IMR-90 (cell line): ENCODE data around the gene CCT3. TPM values are rescaled to one million over a fixed set of nuclear protein-coding genes. Genes with fewer than 3 reads are reported as not detected.

ENCODE experiments used
- ATAC-seq: fragments of 200-7000 bp; cut with Tn5 transposase; 2 replicates; pipeline ENCODE4 v1.9.1; 2020; ENCODE audit warnings: low read depth, mild to moderate bottlenecking, moderate library complexity
- BruUV-seq: library from RNA; stranded (reverse); fragments of 400-500 nt; replicated peaks from 2 replicates; lab custom pipeline; 2021; lab: Mats Ljungman, UMichigan
- CTCF ChIA-PET: fragments of 300-600 bp; formaldehyde crosslinking; extraction: SDS; loops from one replicate; lab custom pipeline; 2021; ENCODE audit warnings: antibody characterized with exemption; lab: Yijun Ruan, JAX
- POLR2A ChIA-PET: fragments of 300-600 bp; sonication (Branson Sonifier 250); formaldehyde crosslinking; loops from one replicate; lab custom pipeline; 2022; ENCODE audit warnings: antibody characterized with exemption; ENCODE audit not compliant: unreplicated experiment; lab: Charles Lee
- DNase-seq: peaks from one replicate; pipeline ENCODE4 v3.0.0; 2013
- H2AFZ ChIP-seq: replicated peaks from 2 replicates; pipeline ENCODE3; 2013; ENCODE audit warnings: low read length, mild to moderate bottlenecking; ENCODE audit not compliant: poor library complexity
- H2AK5ac ChIP-seq: 2 replicates; pipeline ENCODE4 v1.6.1; 2013; ENCODE audit warnings: low read depth, low read length, inconsistent platforms
- H2AK9ac ChIP-seq: replicated peaks from 2 replicates; pipeline ENCODE3; 2013; ENCODE audit warnings: mild to moderate bottlenecking, low read depth, low read length, moderate library complexity; ENCODE audit not compliant: poor library complexity
- H2BK120ac ChIP-seq: 2 replicates; pipeline ENCODE4 v1.6.1; 2013; ENCODE audit warnings: low read depth, low read length, inconsistent platforms
- H2BK15ac ChIP-seq: 3 replicates; pipeline ENCODE4 v1.6.1; 2013; ENCODE audit warnings: low read depth, low read length, inconsistent platforms
- H2BK20ac ChIP-seq: 2 replicates; pipeline ENCODE4 v1.6.1; 2013; ENCODE audit warnings: low read depth, mild to moderate bottlenecking, inconsistent platforms, low read length, moderate library complexity
- H2BK5ac ChIP-seq: 2 replicates; pipeline ENCODE4 v1.6.1; 2013; ENCODE audit warnings: mild to moderate bottlenecking, low read depth, low read length, inconsistent platforms; ENCODE audit not compliant: poor library complexity, severe bottlenecking
- H3K14ac ChIP-seq: replicated peaks from 2 replicates; pipeline ENCODE4 v1.6.1; 2013; ENCODE audit warnings: low read depth, low read length, inconsistent platforms
- H3K18ac ChIP-seq: 2 replicates; pipeline ENCODE4 v1.6.1; 2013; ENCODE audit warnings: low read depth, low read length, control low read depth
- H3K23ac ChIP-seq: 2 replicates; pipeline ENCODE4 v1.6.1; 2013; ENCODE audit warnings: low read depth, low read length, inconsistent platforms
- H3K27ac ChIP-seq: 2 replicates; pipeline ENCODE4 v1.5.1; 2013; ENCODE audit warnings: mild to moderate bottlenecking, control low read depth, low read length; ENCODE audit not compliant: insufficient read depth
- H3K27me3 ChIP-seq: 2 replicates; pipeline ENCODE4 v1.6.1; 2013; ENCODE audit warnings: low read length; ENCODE audit not compliant: control insufficient read depth, insufficient read depth
- H3K36me3 ChIP-seq: 2 replicates; pipeline ENCODE4 v1.6.1; 2013; ENCODE audit warnings: low read length, mixed read lengths; ENCODE audit not compliant: control insufficient read depth, insufficient read depth
- H3K4ac ChIP-seq: 2 replicates; pipeline ENCODE4 v1.6.1; 2013; ENCODE audit warnings: low read depth, low read length, inconsistent platforms
- H3K4me1 ChIP-seq: 2 replicates; pipeline ENCODE4 v1.6.1; 2013; ENCODE audit warnings: low read length, mixed read lengths; ENCODE audit not compliant: control insufficient read depth, insufficient read depth
- H3K4me2 ChIP-seq: 2 replicates; pipeline ENCODE4 v1.6.1; 2013; ENCODE audit warnings: low read depth, mild to moderate bottlenecking, control low read depth, low read length, moderate library complexity
- H3K4me3 ChIP-seq: 2 replicates; pipeline ENCODE4 v1.5.1; 2013; ENCODE audit warnings: low read depth, mild to moderate bottlenecking, control low read depth, low read length, moderate library complexity; ENCODE audit not compliant: insufficient read depth
- H3K56ac ChIP-seq: 2 replicates; pipeline ENCODE4 v1.6.1; 2013; ENCODE audit warnings: low read length, inconsistent platforms; ENCODE audit not compliant: insufficient read depth; ENCODE audit errors: extremely low read depth
- H3K79me1 ChIP-seq, 2 experiments: 2 replicates each; pipeline ENCODE4 v1.6.1; 2013; ENCODE audit warnings: low read length in 2 of 2, inconsistent platforms in 1 of 2, low read depth in 1 of 2
- H3K9ac ChIP-seq: 2 replicates; pipeline ENCODE4 v1.6.1; 2013; ENCODE audit warnings: low read depth, low read length, control low read depth
- H3K9me1 ChIP-seq: 2 replicates; pipeline ENCODE4 v1.6.1; 2013; ENCODE audit warnings: low read length, inconsistent platforms; ENCODE audit not compliant: insufficient read depth
- H3K9me3 ChIP-seq: 2 replicates; pipeline ENCODE4 v1.6.1; 2013; ENCODE audit warnings: low read length; ENCODE audit not compliant: control insufficient read depth, insufficient read depth
- H4K20me1 ChIP-seq: 2 replicates; pipeline ENCODE4 v1.6.1; 2013; ENCODE audit warnings: low read length, inconsistent platforms; ENCODE audit not compliant: insufficient read depth
- H4K5ac ChIP-seq: 2 replicates; pipeline ENCODE4 v1.6.1; 2013; ENCODE audit warnings: mild to moderate bottlenecking, low read depth, low read length, control low read depth
- H4K8ac ChIP-seq, 2 experiments: 2 replicates each; pipeline ENCODE4 v1.6.1; 2013; ENCODE audit warnings: low read depth in 2 of 2, low read length in 2 of 2, control low read depth in 1 of 2, inconsistent platforms in 1 of 2
- H4K91ac ChIP-seq: 2 replicates; pipeline ENCODE4 v1.6.1; 2013; ENCODE audit warnings: low read depth, low read length, inconsistent platforms; ENCODE audit not compliant: insufficient read depth
- CEBPB ChIP-seq: IDR thresholded peaks from 2 replicates; pipeline ENCODE4 v1.6.1; 2012; ENCODE audit warnings: low read depth, low read length, improper control_type of control experiment
- MAFK ChIP-seq: IDR thresholded peaks from 2 replicates; pipeline ENCODE4 v1.6.1; 2012; ENCODE audit warnings: low read depth, low read length, improper control_type of control experiment
- MXI1 ChIP-seq: IDR thresholded peaks from 2 replicates; pipeline ENCODE4 v1.6.1; 2012; ENCODE audit warnings: low read depth, mild to moderate bottlenecking, low read length, moderate library complexity, borderline replicate concordance
- NFE2L2 ChIP-seq: fragments of 150-350 bp; IDR thresholded peaks from 2 replicates; pipeline ENCODE4 v1.6.1; 2016; ENCODE audit warnings: low read depth, mild to moderate bottlenecking, low read length
- POLR2A ChIP-seq: IDR thresholded peaks from 2 replicates; pipeline ENCODE4 v1.6.1; 2012; ENCODE audit warnings: mild to moderate bottlenecking, low read depth, low read length
- RAD21 ChIP-seq: IDR thresholded peaks from 2 replicates; pipeline ENCODE4 v1.6.1; 2012; ENCODE audit warnings: low read length, improper control_type of control experiment
- RFX5 ChIP-seq: IDR thresholded peaks from 2 replicates; pipeline ENCODE4 v1.8.0; 2012; ENCODE audit warnings: low read depth, mild to moderate bottlenecking, low read length, moderate library complexity
- dilution Hi-C: fragments of 300-500 bp; cut with HindIII; formaldehyde crosslinking; loops from one replicate; pipeline ENCODE4 v1.14.3; 2018; ENCODE audit warnings: low sequenced_read_pairs; ENCODE audit not compliant: unreplicated experiment
- in situ Hi-C: fragments of 300-500 bp; cut with MboI; formaldehyde crosslinking; loops from 3 replicates; pipeline ENCODE4 v1.14.3; 2019; ENCODE audit warnings: low sequenced_read_pairs, inconsistent platforms, mixed read lengths
- intact Hi-C: fragments of 100-400 bp; cut with micrococcal nuclease; formaldehyde crosslinking; loops from 2 replicates; pipeline ENCODE4 v1.10.0; 2022
- polyA plus RNA-seq, 3 experiments: library from polyadenylated mRNA; depleted of rRNA; stranded (reverse); fragments of >200 nt; gene quantifications; 2 replicates each; pipeline ENCODE4 v1.2.3, GENCODE V29; 2012; ENCODE audit warnings: low replicate concordance in 1 of 3
- total RNA-seq: library from RNA; depleted of rRNA; stranded (reverse); fragments of >200 nt; gene quantifications from 2 replicates; pipeline ENCODE4 v1.2.3, GENCODE V29; 2012

Gene CCT3
- total and polyA plus RNA-seq, 2 of the 4 experiments (the other 2 are of a cell fraction) = 313 to 595 TPM

- no peak for DNase-seq
- no peak for TF ChIP-seq MAFK
- no peak for TF ChIP-seq RAD21
- TF ChIP-seq MXI1 = no peak
- TF ChIP-seq RFX5 = no peak
- no peak for TF ChIP-seq CEBPB
- no peak for TF ChIP-seq POLR2A
- no peak for TF ChIP-seq NFE2L2
- Histone ChIP-seq H2BK5ac (no peak overlapping the region), H2BK120ac (no peak overlapping the region), H2BK15ac (no peak overlapping the region), H3K23ac (no peak overlapping the region), H3K56ac (no peak overlapping the region), H4K5ac (no peak overlapping the region), H3K9me1 (no peaks in the 10 kb centered on the region), H3K14ac (no peak overlapping the region), H3K18ac (no peak overlapping the region), H3K27ac (no peak overlapping the region), H3K4ac (no peak overlapping the region), H3K4me2 (no peak overlapping the region), H3K79me1 (no peaks in the 10 kb centered on the region), H3K9ac (no peak overlapping the region), H2BK20ac (no peak overlapping the region), H3K9me3 (no peaks in the 10 kb centered on the region), H3K4me1 (no peaks in the 10 kb centered on the region), H2AK5ac (no peak overlapping the region), H2AK9ac (no peak overlapping the region), H2AFZ (no peak overlapping the region), H4K91ac (no peak overlapping the region), H3K36me3 (no peaks in the 10 kb centered on the region), H4K8ac (no peak overlapping the region), H3K27me3 (peaks cover 62% of the 10 kb centered on the region), H4K20me1 (no peaks in the 10 kb centered on the region), H3K4me3 (no peak overlapping the region)
- no peak for ATAC-seq
- ChIA-PET CTCF (no interaction called here), POLR2A (no interaction called here)
- dilution Hi-C loops = no loop called here
- intact Hi-C loops = no loop called here
- BruUV-seq = no TSS peak
- in situ Hi-C loops = no loop called here
Observed at GRCh38 chr1:156365754-156366153, 27.7 kb upstream of the CCT3 start.
